GM12874 (cell line): Measurements from ENCODE around the gene ERG28.

Experiments used
- CTCF ChIP-seq: IDR thresholded peaks from 2 replicates; pipeline ENCODE4 v1.5.1; 2011; ENCODE audit warnings: low read depth, mild to moderate bottlenecking, control low read depth, low read length, moderate library complexity; ENCODE audit not compliant: insufficient read depth

ERG28 gene

GRCh38 chr14:75657331-75657730 lies 3.3 kb downstream of the ERG28 start:
- no peak for TF ChIP-seq CTCF

- TF ChIP-seq CTCF = no peak
Observed at GRCh38 chr14:75655235-75655634, 5.4 kb downstream of the ERG28 start.

DNA sequence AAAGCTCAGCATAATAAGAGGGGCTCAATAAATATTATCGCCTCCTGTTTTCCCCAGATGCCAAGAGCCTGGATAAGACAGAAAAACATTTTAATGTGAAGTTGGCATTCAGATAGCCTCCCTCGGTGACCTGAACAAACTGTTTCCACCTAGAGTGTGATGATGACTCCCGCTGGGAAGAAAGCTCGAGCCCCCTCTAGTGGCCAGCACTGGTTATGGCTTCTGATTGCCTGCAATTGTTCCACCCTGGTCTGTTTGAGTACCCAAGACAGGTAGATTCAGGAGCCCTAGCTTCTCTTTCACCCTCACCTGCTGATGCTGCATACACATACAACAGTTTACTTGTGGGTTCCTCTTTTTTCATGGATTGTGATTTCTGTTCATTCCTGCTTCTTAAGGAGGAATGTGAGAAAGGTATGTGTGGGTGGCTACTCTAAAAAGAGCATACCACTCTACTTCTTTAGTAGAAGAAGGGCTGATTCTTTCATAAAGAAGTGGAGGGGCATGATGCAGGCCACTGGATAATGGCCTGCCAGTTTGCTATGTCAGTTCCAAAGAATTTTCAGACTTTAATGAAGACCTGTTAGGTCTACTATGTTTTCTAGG lies 6.4 kb downstream of the ERG28 start:
- TF ChIP-seq CTCF = peak; percentile 94

- no peak for TF ChIP-seq CTCF
Observed at GRCh38 chr14:75653563-75653962, 7.1 kb downstream of the ERG28 start.

DNA sequence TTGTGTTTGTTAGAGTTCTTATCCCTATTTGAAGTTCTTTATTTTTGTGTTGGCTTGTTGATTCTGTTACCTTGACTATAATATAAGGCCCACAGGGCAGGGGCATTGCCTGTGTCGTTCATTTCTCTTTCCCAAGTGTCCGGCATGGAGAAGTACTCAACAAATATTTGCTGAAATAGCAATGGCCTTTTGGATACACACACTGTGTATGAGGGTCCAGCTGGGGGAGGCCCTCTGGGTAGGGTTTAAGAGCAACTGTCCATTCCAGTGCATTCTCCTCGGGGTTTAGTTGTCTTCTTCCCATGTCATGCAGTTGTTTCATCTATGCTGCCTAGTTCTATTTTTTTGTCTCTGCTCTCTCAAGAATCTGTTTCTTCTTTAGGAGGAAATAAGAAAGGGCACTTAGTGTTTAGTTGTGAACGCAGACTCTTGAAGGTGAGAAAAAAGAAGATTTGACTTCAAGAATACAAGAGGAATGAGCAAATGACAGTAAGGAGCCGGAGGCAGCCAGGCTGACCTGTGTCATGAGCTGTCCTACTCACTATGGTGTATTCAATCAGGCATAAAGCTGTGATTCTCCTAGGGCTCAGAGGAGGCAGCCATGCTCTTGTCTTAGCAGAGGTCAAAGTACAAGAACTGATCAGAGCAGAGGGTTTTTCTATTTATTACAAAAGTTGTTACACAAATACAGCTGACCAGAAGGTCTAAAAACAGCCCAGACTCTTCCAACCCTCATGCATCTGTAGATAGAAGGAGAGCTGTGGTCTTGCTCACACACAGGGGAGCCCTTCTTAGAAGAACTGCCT lies 10.2 kb downstream of the ERG28 start:
- no peak for TF ChIP-seq CTCF

DNA sequence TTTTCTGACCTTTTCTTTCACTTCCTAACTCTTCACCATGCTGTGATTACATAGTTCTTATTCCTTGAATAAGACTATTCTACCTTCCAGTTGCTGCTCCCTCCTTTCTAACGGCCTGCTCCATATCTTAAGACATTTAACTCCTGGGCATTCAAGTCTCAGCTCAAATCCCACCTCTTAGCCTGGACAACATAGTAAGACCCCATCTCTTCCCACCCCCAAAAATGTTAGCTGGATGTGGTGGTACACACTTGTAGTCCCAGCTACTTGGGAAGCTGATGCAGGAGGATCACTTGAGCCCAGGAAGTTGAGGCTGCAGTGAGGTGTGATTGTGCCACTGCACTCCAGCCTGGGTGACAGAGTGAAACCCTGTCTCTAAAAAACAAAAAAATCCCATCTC lies 10.9 kb downstream of the ERG28 start:
- TF ChIP-seq CTCF = no peak

DNA sequence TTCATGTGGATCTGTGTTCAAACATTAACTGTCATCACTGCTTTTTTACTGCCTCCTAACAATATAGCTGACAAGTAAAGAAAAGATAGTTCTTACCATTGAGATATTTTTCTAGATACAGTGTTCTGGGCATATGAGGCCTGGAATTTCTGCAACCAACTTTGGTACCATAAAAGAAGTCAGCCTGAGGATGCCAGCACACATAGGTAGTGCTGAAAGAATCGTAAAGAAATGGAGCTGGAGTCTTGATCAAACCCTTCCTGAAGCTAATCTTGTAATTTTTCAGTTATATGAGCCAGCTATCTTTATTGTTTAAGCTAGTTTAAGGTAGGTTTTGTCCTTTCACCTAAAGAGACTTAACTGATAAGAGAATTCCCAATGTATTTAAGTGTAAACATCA lies 11.3 kb downstream of the ERG28 start:
- TF ChIP-seq CTCF = no peak
